ENCODE data around the gene TMEM151A. TPM values are rescaled to one million over a fixed set of nuclear protein-coding genes. Genes with fewer than 3 reads are reported as not detected.

The TMEM151A gene
- total RNA-seq, 6 experiments from 2014 or later: 0.07 to 0.11 TPM; not detected in 4

DNA sequence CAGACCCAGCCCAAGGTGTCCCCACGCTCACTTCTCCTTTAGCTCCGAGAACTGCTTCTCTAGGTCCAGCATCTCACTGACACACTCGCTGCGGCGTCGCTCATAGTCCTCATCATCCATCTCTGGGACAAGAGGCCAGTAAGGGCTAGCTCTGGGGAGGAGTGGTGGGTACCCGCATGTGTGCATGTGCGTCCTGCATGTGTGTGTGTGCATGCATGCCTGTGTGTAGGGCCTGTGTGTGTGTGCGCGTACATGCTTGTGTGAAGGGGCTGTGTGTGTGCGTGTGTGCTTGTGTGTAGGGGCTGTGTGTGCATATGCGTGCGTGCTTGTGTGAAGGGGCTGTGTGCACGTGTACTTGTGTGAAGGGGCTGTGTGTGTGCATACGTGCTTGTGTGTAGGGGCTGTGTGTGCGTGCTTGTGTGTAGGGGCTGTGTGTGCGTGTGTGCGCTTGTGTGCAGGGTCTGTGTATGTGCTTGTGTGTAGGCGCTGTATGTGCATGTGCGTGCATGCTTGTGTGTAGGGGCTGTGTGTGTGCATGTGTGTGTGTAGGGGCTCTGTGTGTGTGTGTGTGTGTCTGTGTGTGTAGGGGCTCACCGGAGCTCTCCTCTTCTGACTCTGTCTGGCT is 49.9 kb downstream of the TMEM151A start:
- Mint-ChIP-seq H3K4me1 (ENCODE audit: low read depth) (peaks cover 71% of the 10 kb centered on the region), H3K27me3 (ENCODE audit: insufficient read depth) (peaks cover 8% of the 10 kb centered on the region), H3K36me3 (ENCODE audit: low read depth) (peaks cover 27% of the 10 kb centered on the region), H3K27ac (peak overlapping the region; percentile 95; the same call in 1 of the 2 replicates), H3K4me3 (no peak overlapping the region; the same call in 1 of the 2 replicates), H3K9me3 (no peaks in the 10 kb centered on the region)
- TF ChIP-seq, protein P1, sequence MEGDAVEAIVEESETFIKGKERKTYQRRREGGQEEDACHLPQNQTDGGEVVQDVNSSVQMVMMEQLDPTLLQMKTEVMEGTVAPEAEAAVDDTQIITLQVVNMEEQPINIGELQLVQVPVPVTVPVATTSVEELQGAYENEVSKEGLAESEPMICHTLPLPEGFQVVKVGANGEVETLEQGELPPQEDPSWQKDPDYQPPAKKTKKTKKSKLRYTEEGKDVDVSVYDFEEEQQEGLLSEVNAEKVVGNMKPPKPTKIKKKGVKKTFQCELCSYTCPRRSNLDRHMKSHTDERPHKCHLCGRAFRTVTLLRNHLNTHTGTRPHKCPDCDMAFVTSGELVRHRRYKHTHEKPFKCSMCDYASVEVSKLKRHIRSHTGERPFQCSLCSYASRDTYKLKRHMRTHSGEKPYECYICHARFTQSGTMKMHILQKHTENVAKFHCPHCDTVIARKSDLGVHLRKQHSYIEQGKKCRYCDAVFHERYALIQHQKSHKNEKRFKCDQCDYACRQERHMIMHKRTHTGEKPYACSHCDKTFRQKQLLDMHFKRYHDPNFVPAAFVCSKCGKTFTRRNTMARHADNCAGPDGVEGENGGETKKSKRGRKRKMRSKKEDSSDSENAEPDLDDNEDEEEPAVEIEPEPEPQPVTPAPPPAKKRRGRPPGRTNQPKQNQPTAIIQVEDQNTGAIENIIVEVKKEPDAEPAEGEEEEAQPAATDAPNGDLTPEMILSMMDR (IDR thresholded peaks at IDR 0.05): no peak
- no peak for DNase-seq

DNA sequence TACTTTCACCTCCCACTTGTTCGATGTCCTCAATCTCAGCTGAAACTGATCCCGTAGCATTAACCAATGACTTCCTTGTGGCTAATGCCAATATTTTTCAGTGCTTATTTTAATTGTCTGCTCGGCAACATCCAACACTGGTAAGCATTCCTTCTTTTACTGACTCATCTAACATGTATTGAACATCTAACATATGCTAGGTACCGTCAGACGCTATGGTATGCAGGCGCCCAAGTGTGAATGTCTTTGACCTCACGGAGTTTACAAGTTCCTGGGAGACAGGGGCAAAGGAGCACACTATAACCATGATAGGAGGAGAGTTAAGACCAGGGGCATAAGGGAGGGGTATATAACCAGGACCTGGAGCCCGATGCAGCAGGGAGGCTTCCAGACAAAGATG is 51.5 kb downstream of the TMEM151A start:
- H3K9me3 Mint-ChIP-seq: no peaks in the 10 kb centered on the region; the same call in 1 of the 2 replicates
- no peak for DNase-seq
- peak overlapping the region; percentile 95 for H3K27ac Mint-ChIP-seq
- H3K4me1 Mint-ChIP-seq (ENCODE audit: low read depth): peaks cover 59% of the 10 kb centered on the region
- TF ChIP-seq, protein P1 (IDR thresholded peaks at IDR 0.05): no peak
- peaks cover 5% of the 10 kb centered on the region for H3K27me3 Mint-ChIP-seq (ENCODE audit: insufficient read depth)
- H3K36me3 Mint-ChIP-seq (ENCODE audit: low read depth): peaks cover 27% of the 10 kb centered on the region
- H3K4me3 Mint-ChIP-seq: peak overlapping the region; percentile 93

DNA sequence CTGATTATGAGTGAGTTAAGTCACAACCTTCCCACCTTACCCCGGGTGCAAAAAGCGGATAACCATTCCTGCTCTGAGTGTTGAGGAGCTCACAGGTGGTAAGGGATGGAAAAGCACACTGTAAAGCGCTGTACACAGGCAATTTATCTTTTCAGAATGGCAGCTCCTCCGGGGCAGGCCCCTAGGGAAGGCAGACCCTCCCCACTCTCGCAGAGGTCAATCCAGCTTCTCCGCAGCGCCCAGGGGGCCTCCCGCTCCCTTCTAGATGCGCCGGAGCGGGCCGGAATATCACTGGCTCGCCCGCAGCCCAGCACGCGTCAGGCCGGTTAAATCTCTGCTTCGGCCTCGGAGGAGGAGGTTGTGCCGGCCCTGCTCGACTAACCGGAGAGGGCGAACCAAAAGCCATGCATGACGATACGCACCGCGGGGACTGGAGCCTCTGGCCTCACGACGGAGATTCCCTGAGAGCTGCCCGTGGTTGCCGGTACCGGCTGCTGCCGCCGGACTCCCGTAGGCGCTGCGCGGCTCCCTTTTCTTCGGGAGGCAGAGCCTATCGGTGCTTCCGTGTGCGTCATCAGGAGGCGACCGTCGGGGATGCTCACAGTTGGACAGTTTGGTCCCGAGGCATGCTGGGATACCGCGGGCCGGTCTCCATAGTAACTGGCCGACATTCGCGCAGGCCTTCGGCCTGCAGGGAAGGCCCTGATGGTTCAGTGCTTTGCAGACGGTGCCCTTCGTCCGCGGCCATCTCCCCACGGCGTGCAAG is 53.0 kb downstream of the TMEM151A start, which contains the start of gene BRMS1:
Gene BRMS1 (minus strand): TSS at position 555 of the 766 bp plus-strand sequence. CDS start 2,870 bp downstream, outside the sequence.
- TF ChIP-seq, protein P1 (IDR thresholded peaks at IDR 0.05): peak; percentile 16; the same call in 1 of the 2 replicates
- Mint-ChIP-seq H3K27ac (peak within 1 kb of the TSS; percentile 95), H3K9me3 (no peaks in the 10 kb centered on the region; the same call in 1 of the 2 replicates), H3K36me3 (ENCODE audit: low read depth) (peaks cover 20% of the 10 kb centered on the region), H3K4me1 (ENCODE audit: low read depth) (peaks cover 52% of the 10 kb centered on the region), H3K27me3 (ENCODE audit: insufficient read depth) (peaks cover 8% of the 10 kb centered on the region), H3K4me3 (peak within 1 kb of the TSS; percentile 93)
- DNase-seq: peak; percentile 96

DNA sequence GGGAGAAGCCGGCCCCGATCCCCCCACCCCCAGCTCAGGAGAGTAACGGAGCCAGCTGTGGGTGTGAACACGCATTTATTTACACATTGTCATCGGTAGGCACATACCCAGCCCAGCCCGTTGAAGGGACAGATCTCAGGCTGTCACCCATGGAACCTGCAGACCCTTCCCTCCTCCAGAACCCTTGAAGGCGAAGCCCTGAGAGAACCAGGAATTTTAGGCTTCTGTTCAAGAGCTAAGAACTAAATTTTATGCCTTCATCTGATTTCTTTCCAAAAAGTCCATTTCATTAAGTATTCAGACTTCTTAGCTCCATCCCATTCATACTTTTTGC is 53.6 kb downstream of the TMEM151A start:
- H3K27ac Mint-ChIP-seq: peak overlapping the region; percentile 95
- H3K36me3 Mint-ChIP-seq (ENCODE audit: low read depth): peaks cover 20% of the 10 kb centered on the region
- H3K4me3 Mint-ChIP-seq: peak overlapping the region; percentile 93
- TF ChIP-seq, protein P1 (IDR thresholded peaks at IDR 0.05): no peak
- no peak for DNase-seq
- H3K27me3 Mint-ChIP-seq (ENCODE audit: insufficient read depth): peaks cover 8% of the 10 kb centered on the region
- no peaks in the 10 kb centered on the region; the same call in 1 of the 2 replicates for H3K9me3 Mint-ChIP-seq
- H3K4me1 Mint-ChIP-seq (ENCODE audit: low read depth): peaks cover 52% of the 10 kb centered on the region

Other genes starting within 250 kb of the TMEM151A start
- under 1 TPM in 1 of 6 experiments, not detected in 5; 0.14 TPM for gene GAL3ST3, start 242.7 kb upstream of the TMEM151A start, total RNA-seq (2021; fragmentation: NEBNext Ultra II Directional; extraction: Animal tissue kit (Norgen Biotek cat#: 25700))
- gene SF3B2, start 239.5 kb upstream of the TMEM151A start, total RNA-seq (2021; fragmentation: NEBNext Ultra II Directional; extraction: Animal tissue kit (Norgen Biotek cat#: 25700)): 100 to 1,000 TPM; 199 to 240 (median 222) TPM
- gene PACS1, start 221.6 kb upstream of the TMEM151A start, total RNA-seq (2021; fragmentation: NEBNext Ultra II Directional; extraction: Animal tissue kit (Norgen Biotek cat#: 25700)): 100 to 1,000 TPM in 2 of 6 experiments, 10 to 100 TPM in 4; 82.8 to 114 (median 91.8) TPM
- gene KLC2, start 34.2 kb upstream of the TMEM151A start, total RNA-seq (2021; fragmentation: NEBNext Ultra II Directional; extraction: Animal tissue kit (Norgen Biotek cat#: 25700)): 10 to 100 TPM; 43.4 to 51.9 (median 46.0) TPM
- 100 to 1,000 TPM; 220 to 272 (median 246) TPM for gene RAB1B, start 23.3 kb upstream of the TMEM151A start, total RNA-seq (2021; fragmentation: NEBNext Ultra II Directional; extraction: Animal tissue kit (Norgen Biotek cat#: 25700))
- 1 to 10 TPM in 3 of 6 experiments, under 1 TPM in 3; 0.73 to 1.9 (median 1.1) TPM for gene CNIH2, start 13.7 kb upstream of the TMEM151A start, total RNA-seq (2021; fragmentation: NEBNext Ultra II Directional; extraction: Animal tissue kit (Norgen Biotek cat#: 25700))
- gene YIF1A, start 2.8 kb upstream of the TMEM151A start, total RNA-seq (2021; fragmentation: NEBNext Ultra II Directional; extraction: Animal tissue kit (Norgen Biotek cat#: 25700)): 100 to 1,000 TPM; 150 to 183 (median 153) TPM
- 100 to 1,000 TPM; 437 to 739 (median 687) TPM for gene CD248, start 25.1 kb downstream of the TMEM151A start, total RNA-seq (2021; fragmentation: NEBNext Ultra II Directional; extraction: Animal tissue kit (Norgen Biotek cat#: 25700))
- 10 to 100 TPM; 32.9 to 55.0 (median 49.8) TPM for gene RIN1, start 44.5 kb downstream of the TMEM151A start, total RNA-seq (2021; fragmentation: NEBNext Ultra II Directional; extraction: Animal tissue kit (Norgen Biotek cat#: 25700))
- gene BRMS1, start 53.2 kb downstream of the TMEM151A start, total RNA-seq (2021; fragmentation: NEBNext Ultra II Directional; extraction: Animal tissue kit (Norgen Biotek cat#: 25700)): 10 to 100 TPM; 41.2 to 66.6 (median 61.2) TPM
- gene B4GAT1, start 55.7 kb downstream of the TMEM151A start, total RNA-seq (2021; fragmentation: NEBNext Ultra II Directional; extraction: Animal tissue kit (Norgen Biotek cat#: 25700)): 10 to 100 TPM; 21.5 to 26.4 (median 24.3) TPM
- gene SLC29A2, start 79.9 kb downstream of the TMEM151A start, total RNA-seq (2021; fragmentation: NEBNext Ultra II Directional; extraction: Animal tissue kit (Norgen Biotek cat#: 25700)): not detected
- gene NPAS4, start 129.1 kb downstream of the TMEM151A start, total RNA-seq (2021; fragmentation: NEBNext Ultra II Directional; extraction: Animal tissue kit (Norgen Biotek cat#: 25700)): under 1 TPM in 3 of 6 experiments, not detected in 3; 0.14 to 0.36 (median 0.35) TPM
- gene MRPL11, start 147.0 kb downstream of the TMEM151A start, total RNA-seq (2021; fragmentation: NEBNext Ultra II Directional; extraction: Animal tissue kit (Norgen Biotek cat#: 25700)): 10 to 100 TPM; 55.6 to 74.1 (median 67.6) TPM
- 1 to 10 TPM; 6.7 to 8.0 (median 7.2) TPM for gene PELI3, start 175.0 kb downstream of the TMEM151A start, total RNA-seq (2021; fragmentation: NEBNext Ultra II Directional; extraction: Animal tissue kit (Norgen Biotek cat#: 25700))
- gene DPP3, start 188.5 kb downstream of the TMEM151A start, total RNA-seq (2021; fragmentation: NEBNext Ultra II Directional; extraction: Animal tissue kit (Norgen Biotek cat#: 25700)): 10 to 100 TPM; 54.8 to 71.6 (median 58.2) TPM
- gene BBS1, start 218.7 kb downstream of the TMEM151A start, total RNA-seq (2021; fragmentation: NEBNext Ultra II Directional; extraction: Animal tissue kit (Norgen Biotek cat#: 25700)): 10 to 100 TPM; 14.9 to 21.4 (median 17.3) TPM